ENCODE data around the gene CPEB3.
"Not testable (repeated sequence)": the region's sequence is repeated elsewhere in the genome, so short reads cannot be mapped to it uniquely, and the experiment has no call there.

Gene CPEB3

DNA sequence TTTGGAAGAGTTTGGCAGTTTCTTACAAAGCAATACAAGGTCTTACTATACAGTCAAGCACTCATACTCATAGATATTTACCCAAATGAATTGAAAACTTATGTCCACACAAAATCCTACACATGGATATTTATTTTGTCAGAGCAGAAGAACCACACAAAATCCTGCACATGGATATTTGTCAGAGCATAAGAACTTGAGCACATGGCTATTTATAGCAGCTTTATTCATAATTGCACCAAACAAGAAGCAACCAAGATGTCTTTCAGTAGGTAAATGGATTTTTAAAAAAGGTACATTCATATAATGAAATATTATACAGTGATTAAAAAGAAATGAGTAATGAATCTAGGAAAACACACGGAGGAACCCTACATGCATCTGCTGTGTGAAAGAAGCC lies 251.9 kb downstream of the CPEB3 start:
- DNase-seq (ENCODE audit: low read depth), result no peak

DNA sequence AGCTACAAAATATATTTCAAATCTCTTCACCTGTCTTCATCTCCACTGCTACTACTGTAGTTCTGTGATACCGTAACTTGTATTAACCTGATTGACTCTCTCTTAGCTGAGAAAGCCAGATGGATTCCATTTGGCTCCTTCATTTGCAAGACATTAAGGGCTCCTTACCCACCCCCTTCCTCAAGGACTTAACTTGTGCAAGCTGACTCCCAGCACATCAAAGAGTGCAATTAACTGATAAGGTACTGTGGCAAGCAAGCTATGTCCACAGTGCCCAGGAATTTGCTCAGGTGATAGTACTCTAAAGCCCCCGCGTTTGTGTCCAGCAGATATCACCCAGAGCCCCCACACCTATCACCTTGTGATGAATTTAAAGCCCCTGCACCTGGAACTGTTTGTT lies 257.8 kb downstream of the CPEB3 start:
- not testable (repeated sequence) for DNase-seq (ENCODE audit: low read depth)

DNA sequence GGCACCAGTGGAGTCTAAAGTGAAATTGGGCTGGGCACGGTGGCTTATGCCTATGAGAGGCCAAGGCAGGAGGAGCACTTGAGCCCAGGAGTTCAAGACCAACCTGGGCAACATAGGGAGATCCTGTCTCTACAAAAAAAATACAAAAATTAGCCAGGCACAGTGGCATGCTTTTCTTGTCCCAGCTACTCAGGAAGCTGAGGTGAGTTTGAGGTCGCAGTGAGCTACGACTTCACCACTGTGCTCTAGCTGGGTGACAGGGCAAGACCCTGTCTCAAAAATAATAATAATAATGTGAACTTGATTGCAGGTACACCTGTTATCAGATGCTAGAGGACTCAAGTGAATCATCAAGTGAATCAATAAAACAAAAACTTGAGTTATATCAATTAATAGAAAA lies 259.3 kb downstream of the CPEB3 start:
- no peak for DNase-seq (ENCODE audit: low read depth)

- DNase-seq (ENCODE audit: low read depth), result no peak
Observed at GRCh38 chr10:92027141-92027540, 263.7 kb downstream of the CPEB3 start.

DNA sequence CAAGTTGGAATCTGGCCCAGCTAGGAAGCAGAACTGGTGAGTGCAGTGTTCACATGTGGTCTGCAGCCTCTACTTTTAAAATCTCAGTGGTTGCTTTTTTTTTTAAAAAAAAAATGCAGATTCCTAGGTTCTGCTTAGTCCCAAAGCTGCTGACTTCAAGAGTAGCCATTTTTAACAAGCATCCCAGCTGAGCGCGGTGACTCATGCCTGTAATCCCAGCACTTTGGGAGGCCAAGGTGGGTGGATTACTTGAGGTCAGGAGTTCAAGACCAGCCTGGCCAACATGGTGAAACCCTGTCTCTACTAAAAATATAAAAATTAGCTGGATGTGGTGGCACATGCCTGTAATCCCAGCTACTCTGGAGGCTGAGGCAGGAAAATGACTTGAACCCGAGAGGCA lies 265.5 kb downstream of the CPEB3 start:
- not testable (repeated sequence) for DNase-seq (ENCODE audit: low read depth)

- no peak for DNase-seq (ENCODE audit: low read depth)
Observed at GRCh38 chr10:92024700-92025099, 266.2 kb downstream of the CPEB3 start.

DNA sequence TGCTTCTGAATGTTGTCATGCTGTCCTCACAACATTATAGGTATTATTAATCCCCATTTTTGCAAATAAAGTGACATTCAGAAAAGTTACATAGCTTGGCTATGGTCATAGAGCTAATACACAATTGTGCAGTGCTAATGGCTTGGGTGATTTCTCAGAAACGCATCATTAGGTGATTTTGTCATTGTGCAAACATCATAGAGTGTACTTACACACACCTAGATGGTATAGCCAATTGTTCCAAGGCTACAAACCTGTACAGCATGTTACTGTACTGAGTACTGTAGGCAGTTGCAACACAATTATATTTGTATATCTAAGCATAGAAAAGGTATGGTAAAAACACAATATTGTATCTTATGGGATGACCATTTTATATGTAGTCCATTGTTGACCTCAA lies 276.3 kb downstream of the CPEB3 start:
- DNase-seq (ENCODE audit: low read depth), result no peak

DNA sequence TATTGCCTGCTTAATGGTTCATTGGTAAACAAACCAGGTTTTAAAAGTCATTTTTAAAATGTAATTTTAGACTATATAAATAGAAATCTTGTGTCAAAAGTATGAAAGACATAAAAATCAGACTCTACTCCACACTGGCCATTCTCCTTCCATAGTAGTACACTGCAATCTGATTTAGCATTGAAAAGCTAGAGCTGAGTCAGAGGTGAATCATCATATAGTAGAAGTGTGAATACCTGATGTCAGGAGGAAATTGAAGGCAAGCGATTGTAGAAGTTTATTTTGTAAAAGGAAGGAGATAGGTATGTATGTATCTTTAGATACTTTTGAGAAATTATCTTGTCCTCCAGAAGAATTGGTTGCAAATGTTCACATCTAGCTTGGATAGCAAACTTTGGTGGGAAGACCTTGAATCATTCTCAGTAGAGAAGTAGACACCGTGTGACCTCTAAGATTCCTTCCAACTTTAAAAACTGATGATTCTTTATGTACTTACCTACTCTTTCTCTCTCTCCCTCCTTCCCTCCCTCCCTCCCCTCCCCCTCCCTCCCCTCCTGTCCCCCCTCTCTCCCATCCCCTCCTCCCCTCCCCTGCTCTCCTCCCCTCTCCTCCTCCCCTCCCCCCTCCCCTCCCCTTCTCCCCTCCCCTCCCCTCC lies 279.2 kb downstream of the CPEB3 start:
- DNase-seq (ENCODE audit: low read depth), result no peak

DNA sequence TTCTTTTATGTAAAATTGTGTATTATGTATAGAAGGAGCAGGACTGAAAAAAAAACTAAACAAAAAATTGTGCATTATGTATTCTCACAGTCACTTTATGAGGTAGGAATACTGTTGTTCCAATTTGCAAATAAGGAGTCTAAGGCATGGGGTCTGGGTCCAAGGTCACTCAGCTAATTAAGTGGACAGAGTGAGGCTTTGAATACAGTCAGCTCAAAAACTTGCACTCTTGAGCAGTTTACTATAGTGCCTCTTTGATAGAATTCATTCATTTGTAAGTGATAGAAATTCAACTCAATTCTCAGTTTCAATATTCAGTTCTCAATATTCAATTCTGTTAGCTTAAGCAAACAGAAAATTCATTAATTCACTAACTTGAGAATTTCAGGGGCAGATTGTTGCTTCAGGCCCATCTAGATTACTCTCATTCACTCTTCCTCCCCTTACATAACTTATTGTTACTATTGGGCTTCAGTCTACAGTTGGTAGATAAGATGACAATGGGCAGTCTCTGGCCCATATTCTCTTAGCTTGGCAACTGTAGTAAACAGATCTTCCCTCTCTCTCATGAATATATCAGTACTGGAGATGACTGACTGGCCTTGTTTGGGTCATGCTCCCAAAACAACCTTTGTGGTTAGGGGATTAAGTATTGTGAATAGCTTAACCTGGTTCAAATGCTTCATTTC lies 280.7 kb downstream of the CPEB3 start:
- no peak for DNase-seq (ENCODE audit: low read depth)

GRCh38 chr10:92009445-92009844 lies 281.4 kb downstream of the CPEB3 start:
- no peak for DNase-seq (ENCODE audit: low read depth)

DNA sequence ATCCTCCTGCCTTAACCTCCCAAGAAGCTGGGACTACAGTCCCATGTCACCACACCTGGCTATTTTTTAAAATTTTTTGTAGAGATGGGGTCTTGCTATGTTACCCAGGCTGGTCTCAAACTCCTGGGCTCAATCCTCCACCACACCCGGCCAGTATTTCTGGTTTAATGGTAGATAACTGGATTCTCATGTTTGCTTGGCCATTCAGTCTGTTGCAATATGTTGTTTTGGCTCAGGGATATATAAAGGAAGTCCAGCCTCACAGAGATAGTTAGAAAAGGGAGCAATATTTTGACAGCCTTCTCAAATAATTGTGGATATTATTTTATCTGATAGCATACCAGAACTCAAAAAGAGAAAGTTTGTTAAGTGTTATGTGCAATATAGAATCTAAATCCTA lies 284.9 kb downstream of the CPEB3 start:
- no peak for DNase-seq (ENCODE audit: low read depth)

- no peak for DNase-seq (ENCODE audit: low read depth)
Observed at GRCh38 chr10:92003258-92003657, 287.6 kb downstream of the CPEB3 start.

DNA sequence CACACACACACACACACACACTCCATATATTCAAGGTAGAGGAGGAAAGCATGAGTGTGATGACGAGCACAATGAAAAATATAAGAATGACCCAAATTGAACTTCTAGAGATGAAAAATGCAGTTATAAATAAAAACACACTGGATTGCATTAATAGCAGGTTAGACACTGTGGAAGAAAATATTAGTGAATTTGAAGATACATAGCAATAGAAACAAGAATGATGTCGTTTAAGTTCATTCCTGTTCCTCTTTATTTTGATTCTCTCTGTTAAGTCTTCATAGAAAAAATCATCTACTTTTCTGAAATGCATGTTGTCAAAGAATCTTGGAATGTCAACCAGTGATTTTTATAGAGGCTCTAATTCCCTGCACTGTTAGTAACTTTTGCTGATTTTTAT lies 288.9 kb downstream of the CPEB3 start:
- no peak for DNase-seq (ENCODE audit: low read depth)

- no peak for DNase-seq (ENCODE audit: low read depth)
Observed at GRCh38 chr10:92001581-92001980, 289.3 kb downstream of the CPEB3 start.
